ENCODE measurements around the gene CNTNAP2. TPM values are rescaled to one million over a fixed set of nuclear protein-coding genes. Genes with fewer than 3 reads are reported as not detected.

Gene CNTNAP2
- total RNA-seq, 1 experiment from 2014 or later = 64.5 TPM

- no CpG with 5 or more reads among the region's 4 CpGs for WGBS (ENCODE audit: extremely low coverage, insufficient read length, low lambda C conversion rate)
- H2BK20ac ChIP-seq (ENCODE audit: low read depth, low read length, poor library complexity, severe bottlenecking) = no peak overlapping the region
Observed at GRCh38 chr7:148391591-148391990, 2275.0 kb downstream of the CNTNAP2 start.

More at GRCh38 chr7:148391591-148391990, 2275.0 kb downstream of the CNTNAP2 start:
- no peak overlapping the region for H4K5ac ChIP-seq (ENCODE audit: insufficient read length, low read depth, low read length)
- H2BK120ac ChIP-seq (ENCODE audit: low read depth, low read length, poor library complexity, severe bottlenecking) = no peak overlapping the region
- H3K4me2 ChIP-seq (ENCODE audit: insufficient read depth, insufficient read length, low read length) = no peak overlapping the region
- no peak overlapping the region for H3K56ac ChIP-seq (ENCODE audit: insufficient read length, low read depth, low read length)
- H4K8ac ChIP-seq (replicated peaks; ENCODE audit: insufficient read length, low read depth, low read length) = no peak overlapping the region
- no peak overlapping the region for H2BK15ac ChIP-seq (ENCODE audit: low read depth, low read length)
- no peak overlapping the region for H3T11ph ChIP-seq (ENCODE audit: low read length)
- H3K79me2 ChIP-seq (ENCODE audit: insufficient read depth, low read length) = no peaks in the 10 kb centered on the region
- H2BK5ac ChIP-seq (ENCODE audit: insufficient read length, low read length) = no peak overlapping the region
- H3K9me3 ChIP-seq (ENCODE audit: control insufficient read depth, low read depth, low read length) = no peaks in the 10 kb centered on the region
- peaks cover 11% of the 10 kb centered on the region for H3K4me1 ChIP-seq (ENCODE audit: insufficient read depth, low read length)
- no peak overlapping the region for H4K91ac ChIP-seq (ENCODE audit: insufficient read length, low read depth, low read length)
- H3K9ac ChIP-seq (ENCODE audit: extremely low read depth, insufficient read length, low read length) = no peak overlapping the region
- DNase-seq = no peak
- Mint-ChIP-seq H3K27me3 (ENCODE audit: low read depth) (no peaks in the 10 kb centered on the region), H3K9me3 (peaks cover 16 to 29% of the 10 kb centered on the region in 2 experiments), H3K4me1 (peaks cover 61 to 67% of the 10 kb centered on the region in 2 experiments), H3K4me3 (no peak overlapping the region), H3K27ac (peak overlapping the region in 1 of 3 experiments; percentile 68; a peak in 1 of 7 replicates), H3K36me3 (ENCODE audit: insufficient read depth in 1 of 3, low read depth in 3 of 3) (peaks cover 36 to 44% (median 39%) of the 10 kb centered on the region in 3 experiments)
- TF ChIP-seq, protein P1, sequence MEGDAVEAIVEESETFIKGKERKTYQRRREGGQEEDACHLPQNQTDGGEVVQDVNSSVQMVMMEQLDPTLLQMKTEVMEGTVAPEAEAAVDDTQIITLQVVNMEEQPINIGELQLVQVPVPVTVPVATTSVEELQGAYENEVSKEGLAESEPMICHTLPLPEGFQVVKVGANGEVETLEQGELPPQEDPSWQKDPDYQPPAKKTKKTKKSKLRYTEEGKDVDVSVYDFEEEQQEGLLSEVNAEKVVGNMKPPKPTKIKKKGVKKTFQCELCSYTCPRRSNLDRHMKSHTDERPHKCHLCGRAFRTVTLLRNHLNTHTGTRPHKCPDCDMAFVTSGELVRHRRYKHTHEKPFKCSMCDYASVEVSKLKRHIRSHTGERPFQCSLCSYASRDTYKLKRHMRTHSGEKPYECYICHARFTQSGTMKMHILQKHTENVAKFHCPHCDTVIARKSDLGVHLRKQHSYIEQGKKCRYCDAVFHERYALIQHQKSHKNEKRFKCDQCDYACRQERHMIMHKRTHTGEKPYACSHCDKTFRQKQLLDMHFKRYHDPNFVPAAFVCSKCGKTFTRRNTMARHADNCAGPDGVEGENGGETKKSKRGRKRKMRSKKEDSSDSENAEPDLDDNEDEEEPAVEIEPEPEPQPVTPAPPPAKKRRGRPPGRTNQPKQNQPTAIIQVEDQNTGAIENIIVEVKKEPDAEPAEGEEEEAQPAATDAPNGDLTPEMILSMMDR (conservative IDR thresholded peaks at IDR 0.05) = no peak
- H3K27me3 ChIP-seq (ENCODE audit: insufficient read depth, low read length) = no peaks in the 10 kb centered on the region
- H3K4ac ChIP-seq (ENCODE audit: low read depth, low read length) = no peak overlapping the region
- H2AFZ ChIP-seq (ENCODE audit: low read length) = no peak overlapping the region
- H3K18ac ChIP-seq (ENCODE audit: insufficient read length, low read depth, low read length) = no peak overlapping the region
- no peak overlapping the region for H3K27ac ChIP-seq (ENCODE audit: insufficient read length, low read depth, low read length)
- H3K14ac ChIP-seq (ENCODE audit: insufficient read depth, low read length) = no peak overlapping the region
- H2AK5ac ChIP-seq (ENCODE audit: insufficient read length, low read length) = no peak overlapping the region
- no peaks in the 10 kb centered on the region for H3K23me2 ChIP-seq (ENCODE audit: insufficient read length, low read depth, low read length, poor library complexity, severe bottlenecking)
- no peaks in the 10 kb centered on the region for H3K79me1 ChIP-seq (ENCODE audit: insufficient read depth, low read depth, low read length, poor library complexity, severe bottlenecking)
- no peaks in the 10 kb centered on the region for H4K20me1 ChIP-seq (ENCODE audit: control insufficient read depth, insufficient read depth, insufficient read length)
- no peak overlapping the region for H3K23ac ChIP-seq (ENCODE audit: insufficient read length, low read depth, low read length)
- H2BK12ac ChIP-seq (ENCODE audit: insufficient read length, low read depth, low read length) = no peak overlapping the region
